Measurements from ENCODE around the gene DYRK4.
"Not testable (repeated sequence)": the region's sequence is repeated elsewhere in the genome, so short reads cannot be mapped to it uniquely, and the experiment has no call there.

- not testable (repeated sequence) for TF ChIP-seq FOXJ3 (CRISPR knock-in tag; IDR thresholded peaks at IDR 0.05; ENCODE audit: borderline replicate concordance); MLX (CRISPR knock-in tag; IDR thresholded peaks at IDR 0.05)
Observed at GRCh38 chr12:4523443-4523842, 38.6 kb upstream of the DYRK4 start.
